WTC11 (cell line): Measurements from ENCODE around the gene NAT8L. TPM values are rescaled to one million over a fixed set of nuclear protein-coding genes. Genes with fewer than 3 reads are reported as not detected.

ENCODE experiments used
- ATAC-seq: fragments of 200-7000 bp; cut with Tn5 transposase; 2 replicates; pipeline ENCODE4 v1.10.0; 2021; ENCODE audit warnings: mild to moderate bottlenecking, moderate library complexity
- CTCF ChIA-PET: fragments of 300-600 bp; sonication (Branson Sonifier 250); formaldehyde crosslinking; loops from one replicate; lab custom pipeline; 2021; ENCODE audit warnings: antibody characterized with exemption; lab: Charles Lee
- POLR2A ChIA-PET: fragments of 350-600 bp; sonication (Branson Sonifier 250); formaldehyde crosslinking; loops from one replicate; lab custom pipeline; 2021; ENCODE audit warnings: antibody characterized with exemption; lab: Charles Lee
- DNase-seq: peaks from one replicate; pipeline ENCODE4 v3.0.0; 2021; ENCODE audit warnings: low spot score
- H3K27ac Mint-ChIP-seq: 2 replicates; pipeline ENCODE4 v1.8.0; 2021; ENCODE audit warnings: mixed read lengths
- H3K27me3 Mint-ChIP-seq: 2 replicates; pipeline ENCODE4 v1.8.0; 2021; ENCODE audit warnings: low read depth, mild to moderate bottlenecking, moderate library complexity, mixed read lengths
- H3K36me3 Mint-ChIP-seq: 2 replicates; pipeline ENCODE4 v1.8.0; 2021; ENCODE audit warnings: mixed read lengths
- H3K4me1 Mint-ChIP-seq: 2 replicates; pipeline ENCODE4 v1.8.0; 2022; ENCODE audit warnings: mixed read lengths
- H3K4me3 Mint-ChIP-seq: 2 replicates; pipeline ENCODE4 v1.8.0; 2021; ENCODE audit warnings: mild to moderate bottlenecking, moderate library complexity, mixed read lengths
- H3K9me3 Mint-ChIP-seq: 2 replicates; pipeline ENCODE4 v1.8.0; 2021; ENCODE audit warnings: mixed read lengths
- CREB1 ChIP-seq: sonication (generic); formaldehyde crosslinking; IDR thresholded peaks from 2 replicates; pipeline ENCODE4 v1.8.0; 2023; ENCODE audit warnings: mild to moderate bottlenecking, missing genetic modification reagents
- GABPB1 ChIP-seq: sonication (generic); formaldehyde crosslinking; IDR thresholded peaks from 2 replicates; pipeline ENCODE4 v1.8.1; 2023; ENCODE audit warnings: mild to moderate bottlenecking, missing genetic modification reagents
- KAT7 ChIP-seq: sonication (generic); formaldehyde crosslinking; IDR thresholded peaks from 2 replicates; pipeline ENCODE4 v1.8.1; 2023; ENCODE audit warnings: missing genetic modification reagents, mild to moderate bottlenecking, borderline replicate concordance
- NR1H2 ChIP-seq: sonication (generic); formaldehyde crosslinking; IDR thresholded peaks from 2 replicates; pipeline ENCODE4 v1.9.0; 2021; ENCODE audit warnings: mild to moderate bottlenecking, moderate library complexity, missing genetic modification reagents
- NR2C2 ChIP-seq: sonication (generic); formaldehyde crosslinking; IDR thresholded peaks from 2 replicates; pipeline ENCODE4 v1.8.0; 2022; ENCODE audit warnings: mild to moderate bottlenecking, missing genetic modification reagents
- ZNF317 ChIP-seq: sonication (generic); formaldehyde crosslinking; IDR thresholded peaks from 2 replicates; pipeline ENCODE4 v1.8.1; 2023; ENCODE audit warnings: low read depth, mild to moderate bottlenecking, moderate library complexity, missing genetic modification reagents, borderline replicate concordance
- ZNF423 ChIP-seq: fragments of 250-450 bp; sonication (Bioruptor Pico); IDR thresholded peaks from 2 replicates; pipeline ENCODE4 v2.1.2; 2022; ENCODE audit warnings: mild to moderate bottlenecking, moderate library complexity
- total RNA-seq: library from RNA; stranded (reverse); gene quantifications from 3 replicates; pipeline ENCODE4 v1.2.3, GENCODE V29; 2021
- TF ChIP-seq, protein P1 (sequence below): fragments of 250-450 bp; sonication (Bioruptor Pico); IDR thresholded peaks from 2 replicates; pipeline ENCODE4 v2.1.2; 2022; ENCODE audit warnings: mild to moderate bottlenecking, moderate library complexity
- TF ChIP-seq, protein P2 (sequence below): sonication (generic); formaldehyde crosslinking; IDR thresholded peaks from 2 replicates; pipeline ENCODE4 v1.8.0; 2023; ENCODE audit warnings: missing genetic modification reagents, mild to moderate bottlenecking, borderline replicate concordance
- TF ChIP-seq, protein P3 (sequence below): sonication (generic); formaldehyde crosslinking; IDR thresholded peaks from 2 replicates; pipeline ENCODE4 v1.8.1; 2022; ENCODE audit warnings: mild to moderate bottlenecking, missing genetic modification reagents, moderate library complexity, borderline replicate concordance
- TF ChIP-seq, protein P4 (sequence below): sonication (generic); formaldehyde crosslinking; IDR thresholded peaks from 2 replicates; pipeline ENCODE4 v1.8.1; 2023; ENCODE audit warnings: mild to moderate bottlenecking, missing genetic modification reagents, moderate library complexity
- TF ChIP-seq, protein P5 (sequence below): sonication (generic); formaldehyde crosslinking; IDR thresholded peaks from 2 replicates; pipeline ENCODE4 v1.8.0; 2022; ENCODE audit warnings: mild to moderate bottlenecking, missing genetic modification reagents
- TF ChIP-seq, protein P6 (sequence below): sonication (generic); formaldehyde crosslinking; IDR thresholded peaks from 2 replicates; pipeline ENCODE4 v1.8.1; 2023; ENCODE audit warnings: mild to moderate bottlenecking, moderate library complexity, missing genetic modification reagents

The NAT8L gene
- total RNA-seq, 1 experiment from 2014 or later: 20.0 TPM

DNA sequence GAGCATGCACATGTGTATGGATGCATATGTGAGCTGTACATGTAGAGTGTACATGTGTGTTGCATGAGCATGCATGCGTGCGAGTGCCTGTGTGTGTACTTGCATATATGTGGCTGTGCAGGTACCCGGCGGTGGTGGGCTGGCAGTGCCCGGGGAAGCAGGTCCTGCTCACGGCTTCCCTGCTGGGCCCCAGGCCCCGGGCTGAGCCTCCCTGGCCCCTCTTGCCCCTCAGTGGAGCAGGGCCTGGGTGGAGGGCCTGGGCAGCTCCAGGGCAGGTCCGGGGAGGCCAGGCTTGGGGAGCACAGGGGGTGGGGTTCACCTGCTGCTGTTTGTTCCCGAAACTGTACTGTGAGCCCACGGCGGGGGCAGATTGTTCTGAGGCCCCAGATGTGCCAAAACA is 9.4 kb downstream of the NAT8L start (continued):
- no peak for TF ChIP-seq GABPB1
- TF ChIP-seq, protein P1, sequence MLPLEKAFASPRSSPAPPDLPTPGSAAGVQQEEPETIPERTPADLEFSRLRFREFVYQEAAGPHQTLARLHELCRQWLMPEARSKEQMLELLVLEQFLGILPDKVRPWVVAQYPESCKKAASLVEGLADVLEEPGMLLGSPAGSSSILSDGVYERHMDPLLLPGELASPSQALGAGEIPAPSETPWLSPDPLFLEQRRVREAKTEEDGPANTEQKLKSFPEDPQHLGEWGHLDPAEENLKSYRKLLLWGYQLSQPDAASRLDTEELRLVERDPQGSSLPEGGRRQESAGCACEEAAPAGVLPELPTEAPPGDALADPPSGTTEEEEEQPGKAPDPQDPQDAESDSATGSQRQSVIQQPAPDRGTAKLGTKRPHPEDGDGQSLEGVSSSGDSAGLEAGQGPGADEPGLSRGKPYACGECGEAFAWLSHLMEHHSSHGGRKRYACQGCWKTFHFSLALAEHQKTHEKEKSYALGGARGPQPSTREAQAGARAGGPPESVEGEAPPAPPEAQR: no peak
- TF ChIP-seq NR2C2 (CRISPR knock-in tag): no peak
- TF ChIP-seq, protein P2, sequence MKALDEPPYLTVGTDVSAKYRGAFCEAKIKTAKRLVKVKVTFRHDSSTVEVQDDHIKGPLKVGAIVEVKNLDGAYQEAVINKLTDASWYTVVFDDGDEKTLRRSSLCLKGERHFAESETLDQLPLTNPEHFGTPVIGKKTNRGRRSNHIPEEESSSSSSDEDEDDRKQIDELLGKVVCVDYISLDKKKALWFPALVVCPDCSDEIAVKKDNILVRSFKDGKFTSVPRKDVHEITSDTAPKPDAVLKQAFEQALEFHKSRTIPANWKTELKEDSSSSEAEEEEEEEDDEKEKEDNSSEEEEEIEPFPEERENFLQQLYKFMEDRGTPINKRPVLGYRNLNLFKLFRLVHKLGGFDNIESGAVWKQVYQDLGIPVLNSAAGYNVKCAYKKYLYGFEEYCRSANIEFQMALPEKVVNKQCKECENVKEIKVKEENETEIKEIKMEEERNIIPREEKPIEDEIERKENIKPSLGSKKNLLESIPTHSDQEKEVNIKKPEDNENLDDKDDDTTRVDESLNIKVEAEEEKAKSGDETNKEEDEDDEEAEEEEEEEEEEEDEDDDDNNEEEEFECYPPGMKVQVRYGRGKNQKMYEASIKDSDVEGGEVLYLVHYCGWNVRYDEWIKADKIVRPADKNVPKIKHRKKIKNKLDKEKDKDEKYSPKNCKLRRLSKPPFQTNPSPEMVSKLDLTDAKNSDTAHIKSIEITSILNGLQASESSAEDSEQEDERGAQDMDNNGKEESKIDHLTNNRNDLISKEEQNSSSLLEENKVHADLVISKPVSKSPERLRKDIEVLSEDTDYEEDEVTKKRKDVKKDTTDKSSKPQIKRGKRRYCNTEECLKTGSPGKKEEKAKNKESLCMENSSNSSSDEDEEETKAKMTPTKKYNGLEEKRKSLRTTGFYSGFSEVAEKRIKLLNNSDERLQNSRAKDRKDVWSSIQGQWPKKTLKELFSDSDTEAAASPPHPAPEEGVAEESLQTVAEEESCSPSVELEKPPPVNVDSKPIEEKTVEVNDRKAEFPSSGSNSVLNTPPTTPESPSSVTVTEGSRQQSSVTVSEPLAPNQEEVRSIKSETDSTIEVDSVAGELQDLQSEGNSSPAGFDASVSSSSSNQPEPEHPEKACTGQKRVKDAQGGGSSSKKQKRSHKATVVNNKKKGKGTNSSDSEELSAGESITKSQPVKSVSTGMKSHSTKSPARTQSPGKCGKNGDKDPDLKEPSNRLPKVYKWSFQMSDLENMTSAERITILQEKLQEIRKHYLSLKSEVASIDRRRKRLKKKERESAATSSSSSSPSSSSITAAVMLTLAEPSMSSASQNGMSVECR (CRISPR knock-in tag): no peak
- no peak for TF ChIP-seq KAT7 (CRISPR knock-in tag)
- TF ChIP-seq, protein P3, sequence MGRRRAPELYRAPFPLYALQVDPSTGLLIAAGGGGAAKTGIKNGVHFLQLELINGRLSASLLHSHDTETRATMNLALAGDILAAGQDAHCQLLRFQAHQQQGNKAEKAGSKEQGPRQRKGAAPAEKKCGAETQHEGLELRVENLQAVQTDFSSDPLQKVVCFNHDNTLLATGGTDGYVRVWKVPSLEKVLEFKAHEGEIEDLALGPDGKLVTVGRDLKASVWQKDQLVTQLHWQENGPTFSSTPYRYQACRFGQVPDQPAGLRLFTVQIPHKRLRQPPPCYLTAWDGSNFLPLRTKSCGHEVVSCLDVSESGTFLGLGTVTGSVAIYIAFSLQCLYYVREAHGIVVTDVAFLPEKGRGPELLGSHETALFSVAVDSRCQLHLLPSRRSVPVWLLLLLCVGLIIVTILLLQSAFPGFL (CRISPR knock-in tag): no peak
- TF ChIP-seq NR1H2 (CRISPR knock-in tag): no peak
- TF ChIP-seq, protein P4, sequence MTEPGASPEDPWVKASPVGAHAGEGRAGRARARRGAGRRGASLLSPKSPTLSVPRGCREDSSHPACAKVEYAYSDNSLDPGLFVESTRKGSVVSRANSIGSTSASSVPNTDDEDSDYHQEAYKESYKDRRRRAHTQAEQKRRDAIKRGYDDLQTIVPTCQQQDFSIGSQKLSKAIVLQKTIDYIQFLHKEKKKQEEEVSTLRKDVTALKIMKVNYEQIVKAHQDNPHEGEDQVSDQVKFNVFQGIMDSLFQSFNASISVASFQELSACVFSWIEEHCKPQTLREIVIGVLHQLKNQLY: no peak
- TF ChIP-seq, protein P5, sequence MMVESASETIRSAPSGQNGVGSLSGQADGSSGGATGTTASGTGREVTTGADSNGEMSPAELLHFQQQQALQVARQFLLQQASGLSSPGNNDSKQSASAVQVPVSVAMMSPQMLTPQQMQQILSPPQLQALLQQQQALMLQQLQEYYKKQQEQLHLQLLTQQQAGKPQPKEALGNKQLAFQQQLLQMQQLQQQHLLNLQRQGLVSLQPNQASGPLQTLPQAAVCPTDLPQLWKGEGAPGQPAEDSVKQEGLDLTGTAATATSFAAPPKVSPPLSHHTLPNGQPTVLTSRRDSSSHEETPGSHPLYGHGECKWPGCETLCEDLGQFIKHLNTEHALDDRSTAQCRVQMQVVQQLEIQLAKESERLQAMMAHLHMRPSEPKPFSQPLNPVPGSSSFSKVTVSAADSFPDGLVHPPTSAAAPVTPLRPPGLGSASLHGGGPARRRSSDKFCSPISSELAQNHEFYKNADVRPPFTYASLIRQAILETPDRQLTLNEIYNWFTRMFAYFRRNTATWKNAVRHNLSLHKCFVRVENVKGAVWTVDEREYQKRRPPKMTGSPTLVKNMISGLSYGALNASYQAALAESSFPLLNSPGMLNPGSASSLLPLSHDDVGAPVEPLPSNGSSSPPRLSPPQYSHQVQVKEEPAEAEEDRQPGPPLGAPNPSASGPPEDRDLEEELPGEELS (CRISPR knock-in tag): no peak
- no peak for TF ChIP-seq CREB1 (CRISPR knock-in tag)
- TF ChIP-seq ZNF317 (CRISPR knock-in tag): no peak

DNA sequence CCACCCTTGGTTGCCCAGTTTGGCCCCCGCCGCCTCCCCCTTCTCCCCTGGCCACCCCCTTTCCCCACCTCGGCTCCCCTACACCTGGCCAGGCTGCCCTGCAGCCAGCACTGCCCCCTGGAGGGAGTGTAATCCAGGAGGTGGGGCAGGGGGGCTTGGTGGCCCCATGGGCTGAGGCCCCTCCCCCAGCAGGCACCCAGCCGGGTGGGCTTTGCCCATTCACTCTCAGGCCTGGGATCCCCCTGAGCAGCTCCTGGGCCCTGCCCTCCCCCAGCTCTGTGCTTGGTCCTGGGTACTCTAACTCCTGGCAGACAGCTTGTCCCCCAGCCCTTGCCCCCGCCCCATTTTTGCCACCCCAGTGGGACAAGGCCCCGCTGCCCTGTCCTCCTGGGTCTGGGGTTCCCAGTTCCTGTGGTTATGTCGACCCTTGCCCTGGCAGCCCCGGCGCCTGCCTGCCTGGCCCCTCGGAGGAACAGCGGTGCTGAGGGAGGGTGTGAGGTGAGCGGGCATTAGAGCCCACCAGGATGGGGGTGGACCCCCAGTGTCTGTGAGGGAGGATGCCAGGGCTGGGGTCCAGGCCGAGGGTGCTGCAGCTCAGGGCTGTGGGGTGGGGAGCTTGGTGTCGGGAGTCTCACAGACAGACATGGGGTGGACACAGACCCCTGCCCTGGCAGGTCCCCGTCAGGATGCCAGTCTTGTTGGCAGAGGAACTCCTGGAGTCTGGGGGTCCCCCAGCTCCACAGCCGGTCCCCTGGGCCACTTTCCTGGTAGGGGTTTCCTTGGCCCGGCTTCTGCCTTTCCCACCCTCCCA is 10.2 kb downstream of the NAT8L start:
- H3K4me1 Mint-ChIP-seq: peaks cover 17% of the 10 kb centered on the region
- peak; percentile 14 for DNase-seq
- H3K4me3 Mint-ChIP-seq: no peak overlapping the region
- no peaks in the 10 kb centered on the region for H3K9me3 Mint-ChIP-seq
- peak; percentile 23; the same call in 1 of the 2 replicates for TF ChIP-seq ZNF423 (CRISPR knock-in tag)
- TF ChIP-seq, protein P6, sequence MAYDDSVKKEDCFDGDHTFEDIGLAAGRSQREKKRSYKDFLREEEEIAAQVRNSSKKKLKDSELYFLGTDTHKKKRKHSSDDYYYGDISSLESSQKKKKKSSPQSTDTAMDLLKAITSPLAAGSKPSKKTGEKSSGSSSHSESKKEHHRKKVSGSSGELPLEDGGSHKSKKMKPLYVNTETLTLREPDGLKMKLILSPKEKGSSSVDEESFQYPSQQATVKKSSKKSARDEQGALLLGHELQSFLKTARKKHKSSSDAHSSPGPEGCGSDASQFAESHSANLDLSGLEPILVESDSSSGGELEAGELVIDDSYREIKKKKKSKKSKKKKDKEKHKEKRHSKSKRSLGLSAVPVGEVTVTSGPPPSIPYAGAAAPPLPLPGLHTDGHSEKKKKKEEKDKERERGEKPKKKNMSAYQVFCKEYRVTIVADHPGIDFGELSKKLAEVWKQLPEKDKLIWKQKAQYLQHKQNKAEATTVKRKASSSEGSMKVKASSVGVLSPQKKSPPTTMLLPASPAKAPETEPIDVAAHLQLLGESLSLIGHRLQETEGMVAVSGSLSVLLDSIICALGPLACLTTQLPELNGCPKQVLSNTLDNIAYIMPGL (CRISPR knock-in tag): no peak
- no peak; the same call in 1 of the 2 replicates for ATAC-seq
- ChIA-PET CTCF (no interaction called here), POLR2A (no interaction called here)
- no peaks in the 10 kb centered on the region for H3K36me3 Mint-ChIP-seq
- H3K27ac Mint-ChIP-seq: no peak overlapping the region
- no peaks in the 10 kb centered on the region for H3K27me3 Mint-ChIP-seq
